ENCODE data around the gene UBD.

UBD gene

DNA sequence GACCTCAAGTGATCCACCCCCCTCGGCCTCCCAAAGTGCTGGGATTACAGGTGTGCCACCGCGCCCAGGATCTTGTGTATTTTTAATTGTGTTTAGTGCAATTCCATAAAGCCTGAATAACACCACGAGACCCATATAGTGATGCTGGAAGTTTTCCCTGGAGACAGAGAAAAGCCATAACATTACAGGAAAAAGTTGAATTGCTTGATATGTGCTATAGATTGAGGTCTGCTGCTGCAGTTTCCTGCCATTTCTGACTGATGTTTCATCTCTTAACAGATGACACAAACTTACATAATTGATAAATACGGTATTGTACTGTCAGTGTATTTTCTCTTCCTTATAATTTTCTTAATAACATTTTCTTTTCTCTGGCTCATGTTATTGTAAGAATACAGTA lies 7.3 kb upstream of the UBD start:
- no peak for DNase-seq (ENCODE audit: low read depth, low spot score)
- ChIA-PET CTCF (no interaction called here), POLR2A (no interaction called here)
- H3K4me3 ChIP-seq (ENCODE audit: low read depth, low read length): no peak overlapping the region
- TF ChIP-seq, protein P1, sequence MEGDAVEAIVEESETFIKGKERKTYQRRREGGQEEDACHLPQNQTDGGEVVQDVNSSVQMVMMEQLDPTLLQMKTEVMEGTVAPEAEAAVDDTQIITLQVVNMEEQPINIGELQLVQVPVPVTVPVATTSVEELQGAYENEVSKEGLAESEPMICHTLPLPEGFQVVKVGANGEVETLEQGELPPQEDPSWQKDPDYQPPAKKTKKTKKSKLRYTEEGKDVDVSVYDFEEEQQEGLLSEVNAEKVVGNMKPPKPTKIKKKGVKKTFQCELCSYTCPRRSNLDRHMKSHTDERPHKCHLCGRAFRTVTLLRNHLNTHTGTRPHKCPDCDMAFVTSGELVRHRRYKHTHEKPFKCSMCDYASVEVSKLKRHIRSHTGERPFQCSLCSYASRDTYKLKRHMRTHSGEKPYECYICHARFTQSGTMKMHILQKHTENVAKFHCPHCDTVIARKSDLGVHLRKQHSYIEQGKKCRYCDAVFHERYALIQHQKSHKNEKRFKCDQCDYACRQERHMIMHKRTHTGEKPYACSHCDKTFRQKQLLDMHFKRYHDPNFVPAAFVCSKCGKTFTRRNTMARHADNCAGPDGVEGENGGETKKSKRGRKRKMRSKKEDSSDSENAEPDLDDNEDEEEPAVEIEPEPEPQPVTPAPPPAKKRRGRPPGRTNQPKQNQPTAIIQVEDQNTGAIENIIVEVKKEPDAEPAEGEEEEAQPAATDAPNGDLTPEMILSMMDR (IDR thresholded peaks at IDR 0.05; ENCODE audit: insufficient read depth, low read length, missing control alignments): no peak

- ChIA-PET CTCF (no interaction called here), POLR2A (no interaction called here)
- DNase-seq (ENCODE audit: low read depth, low spot score): no peak
- H3K4me3 ChIP-seq (ENCODE audit: low read depth, low read length): no peak overlapping the region
- TF ChIP-seq, protein P1 (IDR thresholded peaks at IDR 0.05; ENCODE audit: insufficient read depth, low read length, missing control alignments): no peak
Observed at GRCh38 chr6:29564875-29565274, 5.3 kb upstream of the UBD start.

- POLR2A ChIA-PET: no interaction called here
- no peak overlapping the region for H3K4me3 ChIP-seq (ENCODE audit: low read depth, low read length)
- CTCF ChIA-PET: no interaction called here
- TF ChIP-seq, protein P1 (IDR thresholded peaks at IDR 0.05; ENCODE audit: insufficient read depth, low read length, missing control alignments): no peak
- no peak for DNase-seq (ENCODE audit: low read depth, low spot score)
Observed at GRCh38 chr6:29563435-29563965, 4.0 kb upstream of the UBD start.

DNA sequence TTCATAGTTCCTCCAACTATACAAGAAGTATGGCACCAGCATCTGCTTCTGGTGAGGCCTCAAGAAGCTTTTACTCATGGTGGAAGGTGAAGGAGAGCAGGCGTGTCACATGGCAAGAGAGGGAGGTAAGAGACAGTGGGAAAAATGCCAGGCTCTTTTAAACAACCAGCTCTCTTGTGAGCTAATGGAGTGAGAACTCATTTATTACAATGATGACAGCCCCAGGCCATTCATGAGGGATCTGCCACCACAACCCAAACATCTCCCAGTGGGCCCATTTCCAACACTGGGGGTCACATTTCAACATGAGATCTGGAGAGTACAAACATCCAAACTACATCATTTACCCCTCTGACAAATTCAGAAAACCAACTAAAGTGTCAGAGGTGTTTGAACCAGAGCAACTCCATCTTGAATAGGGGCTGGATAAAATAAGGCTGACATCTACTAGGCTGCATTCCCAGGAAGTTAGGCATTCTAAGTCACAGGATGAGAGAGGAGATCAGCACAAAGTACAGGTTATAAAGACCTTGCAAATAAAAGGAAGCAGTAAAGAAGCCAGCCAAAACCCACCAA lies 2.2 kb upstream of the UBD start:
- no peak overlapping the region for H3K4me3 ChIP-seq (ENCODE audit: low read depth, low read length)
- DNase-seq (ENCODE audit: low read depth, low spot score): no peak
- CTCF ChIA-PET: no interaction called here
- TF ChIP-seq, protein P1 (IDR thresholded peaks at IDR 0.05; ENCODE audit: insufficient read depth, low read length, missing control alignments): no peak
- POLR2A ChIA-PET: no interaction called here

GRCh38 chr6:29561091-29561490 lies 1.6 kb upstream of the UBD start:
- ChIA-PET CTCF (no interaction called here), POLR2A (no interaction called here)
- DNase-seq (ENCODE audit: low read depth, low spot score): no peak
- TF ChIP-seq, protein P1 (IDR thresholded peaks at IDR 0.05; ENCODE audit: insufficient read depth, low read length, missing control alignments): no peak
- no peak overlapping the region for H3K4me3 ChIP-seq (ENCODE audit: low read depth, low read length)

GRCh38 chr6:29558439-29559079 lies 973 bp downstream of the UBD start:
- ChIA-PET CTCF (no interaction called here), POLR2A (no interaction called here)
- no peak overlapping the region for H3K4me3 ChIP-seq (ENCODE audit: low read depth, low read length)
- TF ChIP-seq, protein P1 (IDR thresholded peaks at IDR 0.05; ENCODE audit: insufficient read depth, low read length, missing control alignments): no peak
- no peak for DNase-seq (ENCODE audit: low read depth, low spot score)
